Sigmoid colon (tissue), 7 donors: Measurements from ENCODE around the gene SQOR. TPM values are rescaled to one million over a fixed set of nuclear protein-coding genes. Genes with fewer than 3 reads are reported as not detected.

Experiments used
- DNase-seq: peaks from one replicate; pipeline ENCODE4 v3.0.0-alpha.2; 2019
- H3K27ac ChIP-seq, 4 donors: fragments of 200-600 bp; sonication (generic); one replicate each; pipeline ENCODE4 v1.5.1; 2016 to 2019; ENCODE audit warnings: mild to moderate bottlenecking in 1 of 4
- H3K27me3 ChIP-seq, 3 donors: fragments of 200-600 bp; sonication (generic); one replicate each; pipeline ENCODE4 v1.5.1; 2019; ENCODE audit warnings: mild to moderate bottlenecking in 1 of 3
- H3K36me3 ChIP-seq, 4 donors: fragments of 200-600 bp; sonication (generic); one replicate each; pipeline ENCODE4 v1.5.1; 2016 to 2019
- H3K4me1 ChIP-seq, 4 donors: fragments of 200-600 bp; sonication (generic); one replicate each; pipeline ENCODE4 v1.5.1; 2017 to 2019
- H3K4me3 ChIP-seq, 4 donors: fragments of 200-600 bp; sonication (generic); one replicate each; pipeline ENCODE4 v1.5.1; 2017 to 2019; ENCODE audit warnings: mild to moderate bottlenecking in 2 of 4, moderate library complexity in 1 of 4
- H3K9me3 ChIP-seq, 4 donors: fragments of 200-600 bp in 3 of 4; sonication (generic) in 3 of 4; one replicate each; pipeline versions ENCODE4 v1.5.1 to v1.6.1; 2013 to 2019
- CTCF ChIP-seq, 4 experiments: fragments of 450-650 bp in 3 of 4; fragments of 200-600 bp in 1 of 4; IDR thresholded peaks; one replicate each; pipeline ENCODE4 v1.5.1; 2016 to 2019; ENCODE audit warnings: antibody characterized with exemption in 4 of 4, mild to moderate bottlenecking in 3 of 4, moderate library complexity in 2 of 4
- EP300 ChIP-seq, 4 donors: sonication (generic); formaldehyde crosslinking; IDR thresholded peaks; one replicate each; pipeline ENCODE4 v1.6.1; 2017; ENCODE audit warnings: antibody characterized with exemption in 4 of 4
- POLR2A ChIP-seq, 2 donors: fragments of 450-650 bp; IDR thresholded peaks; one replicate each; pipeline ENCODE4 v1.6.1; 2016; ENCODE audit warnings: antibody characterized with exemption in 2 of 2, mild to moderate bottlenecking in 2 of 2, moderate library complexity in 2 of 2
- POLR2AphosphoS5 ChIP-seq, 4 donors: sonication (generic); formaldehyde crosslinking; IDR thresholded peaks; one replicate each; pipeline ENCODE4 v1.6.1; 2017; ENCODE audit warnings: antibody characterized with exemption in 4 of 4
- WGBS, 2 donors: extraction: QIAGEN DNeasy Blood & Tissue Kit; methylation state at CpG; one replicate each; pipeline ENCODE4 v1.1.7; 2013; 5-methylcytosine and 5-hydroxymethylcytosine counted together
- intact Hi-C: fragments of 100-400 bp; cut with DNase I; formaldehyde crosslinking; loops from one replicate; pipeline ENCODE4 v1.15.1; 2023
- polyA plus RNA-seq, 3 donors: library from polyadenylated mRNA; stranded (reverse); fragments of 200-250 nt; gene quantifications; one replicate each; pipeline ENCODE4 v1.2.3, GENCODE V29; 2013
- total RNA-seq, 4 donors: library from RNA; depleted of rRNA; stranded (reverse); fragments of >200 nt; gene quantifications; one replicate each; pipeline ENCODE4 v1.1.0, GENCODE V29; 2016
- donor health status: healthy with polysubstance abuse.
- donor health status: Bipolar disorder and iron deficiency.
- donor health status: healthy.

SQOR gene
- total and polyA plus RNA-seq, 7 donors, result 60.4 to 415 (median 83.4) TPM

GRCh38 chr15:45641999-45642932, 7.4 kb downstream of the SQOR start:
- Histone ChIP-seq H3K4me3 (no peak overlapping the region), H3K9me3 (no peaks in the 10 kb centered on the region), H3K27me3 (no peaks in the 10 kb centered on the region), H3K4me1 (peaks cover 0 to 76% (median 75%) of the 10 kb centered on the region in 4 donors), H3K36me3 (no peaks in the 10 kb centered on the region), H3K27ac (peak overlapping the region; percentile 74 to 95 (median 90))
- intact Hi-C loops, result loop anchor here (2.0 kb wide), 1 partner anchor 69 kb away; no protein-coding TSS in a partner anchor
- 23 to 63% methylated on average over 7 of the region's 7 CpGs for WGBS, 2 donors
- no peak for TF ChIP-seq EP300 (IDR thresholded peaks at IDR 0.05)
- peak in 1 of 4 donors; percentile 14 for TF ChIP-seq POLR2AphosphoS5 (IDR thresholded peaks at IDR 0.05)
- peak; percentile 73 for DNase-seq

- Histone ChIP-seq H3K36me3 (no peaks in the 10 kb centered on the region), H3K27ac (peak overlapping the region in 2 of 4 donors; percentile 15 to 44), H3K27me3 (no peaks in the 10 kb centered on the region), H3K9me3 (no peaks in the 10 kb centered on the region), H3K4me3 (no peak overlapping the region), H3K4me1 (peaks cover 0 to 74% (median 68%) of the 10 kb centered on the region in 4 donors)
- intact Hi-C loops, result no loop called here
- WGBS, 2 donors, result 38 to 70% methylated on average over 2 of the region's 2 CpGs
- TF ChIP-seq POLR2AphosphoS5 (IDR thresholded peaks at IDR 0.05), result no peak
- DNase-seq, result no peak
Observed at GRCh38 chr15:45644437-45644836, 9.6 kb downstream of the SQOR start.

- no peak for TF ChIP-seq POLR2AphosphoS5 (IDR thresholded peaks at IDR 0.05)
- TF ChIP-seq CTCF (IDR thresholded peaks at IDR 0.05), result no peak
- no peak for TF ChIP-seq EP300 (IDR thresholded peaks at IDR 0.05)
- Histone ChIP-seq H3K4me3 (no peak overlapping the region), H3K27me3 (no peaks in the 10 kb centered on the region), H3K4me1 (peaks cover 0 to 72% (median 64%) of the 10 kb centered on the region in 4 donors), H3K27ac (peak overlapping the region; percentile 15 to 49 (median 40)), H3K36me3 (no peaks in the 10 kb centered on the region), H3K9me3 (no peaks in the 10 kb centered on the region)
- 22 to 60% methylated on average over 9 of the region's 9 CpGs for WGBS, 2 donors
- DNase-seq, result no peak
- intact Hi-C loops, result no loop called here
Observed at GRCh38 chr15:45645026-45645980, 10.5 kb downstream of the SQOR start.

- intact Hi-C loops, result no loop called here
- 15 to 62% methylated on average over 3 of the region's 3 CpGs for WGBS, 2 donors
- Histone ChIP-seq H3K27me3 (no peaks in the 10 kb centered on the region), H3K9me3 (no peaks in the 10 kb centered on the region), H3K4me3 (no peak overlapping the region), H3K27ac (peak overlapping the region in 3 of 4 donors; percentile 15 to 49 (median 36)), H3K36me3 (no peaks in the 10 kb centered on the region), H3K4me1 (peaks cover 0 to 63% (median 54%) of the 10 kb centered on the region in 4 donors)
- no peak for DNase-seq
- TF ChIP-seq POLR2A (IDR thresholded peaks at IDR 0.05) (no peak), EP300 (IDR thresholded peaks at IDR 0.05) (no peak), POLR2AphosphoS5 (IDR thresholded peaks at IDR 0.05) (no peak), CTCF (IDR thresholded peaks at IDR 0.05) (no peak)
Observed at GRCh38 chr15:45646220-45646619, 11.4 kb downstream of the SQOR start.

GRCh38 chr15:45647828-45648227, 13.0 kb downstream of the SQOR start:
- Histone ChIP-seq H3K27me3 (no peaks in the 10 kb centered on the region), H3K4me1 (peaks cover 0 to 47% (median 38%) of the 10 kb centered on the region in 4 donors), H3K27ac (no peak overlapping the region), H3K9me3 (no peaks in the 10 kb centered on the region), H3K36me3 (no peaks in the 10 kb centered on the region), H3K4me3 (no peak overlapping the region)
- no peak for DNase-seq
- WGBS, 2 donors, result 92 to 96% methylated on average over 6 of the region's 6 CpGs
- intact Hi-C loops, result no loop called here
- no peak for TF ChIP-seq POLR2AphosphoS5 (IDR thresholded peaks at IDR 0.05)
- no peak for TF ChIP-seq EP300 (IDR thresholded peaks at IDR 0.05)
- no peak for TF ChIP-seq POLR2A (IDR thresholded peaks at IDR 0.05)
- TF ChIP-seq CTCF (IDR thresholded peaks at IDR 0.05), result no peak
